K562 (cell line): ENCODE measurements around the gene ACSF3. TPM values are rescaled to one million over a fixed set of nuclear protein-coding genes. Genes with fewer than 3 reads are reported as not detected.
A peak's percentile ranks its signal among the peaks of the same experiment; 100 is the strongest.

Experiments used
- ATAC-seq: fragments of 200-7000 bp; cut with Tn5 transposase; 3 replicates; pipeline ENCODE4 v1.9.1; 2020; ENCODE audit warnings: moderate library complexity
- BruUV-seq: library from RNA; stranded (reverse); fragments of 400-500 nt; replicated peaks from 2 replicates; lab custom pipeline; 2021; lab: Mats Ljungman, UMichigan
- CTCF ChIA-PET: fragments of 300-600 bp; formaldehyde crosslinking; extraction: SDS; loops from one replicate; lab custom pipeline; 2021; ENCODE audit warnings: low intra/inter-chr PET ratio; lab: Yijun Ruan, JAX
- POLR2A ChIA-PET: fragments of 300-600, 350-650 bp; sonication (Branson Sonifier 250); formaldehyde crosslinking; extraction: SDS; loops from one replicate; lab custom pipeline; 2021; ENCODE audit warnings: antibody characterized with exemption, inconsistent platforms; lab: Yijun Ruan, JAX
- DNase-seq, 4 experiments: peaks; one replicate each; pipeline versions ENCODE4 v3.0.0 to v3.0.0-alpha.2; 2011 to 2018; ENCODE audit warnings: low spot score in 3 of 4, mixed read lengths in 3 of 4; ENCODE audit errors: extremely low read depth in 1 of 4
- FAIRE-seq: peaks from 2 replicates; lab custom pipeline; 2011; peaks lifted over from hg19 to GRCh38; lab: Jason Lieb, UNC
- H2AFZ ChIP-seq: 2 replicates; pipeline ENCODE4 v1.6.0; 2011; ENCODE audit warnings: low read depth, low read length, control low read depth, inconsistent platforms
- H3K27ac ChIP-seq: fragments of 200-600 bp; 3 replicates; pipeline ENCODE4 v1.8.0; 2011; ENCODE audit warnings: low read depth, mild to moderate bottlenecking, control low read depth, inconsistent platforms, low read length, moderate library complexity, mixed read lengths; ENCODE audit errors: extremely low read depth
- H3K27me3 ChIP-seq, 2 experiments: fragments of 300-600 bp in 1 of 2; 2 replicates in 1 of 2; 3 replicates in 1 of 2; pipeline versions ENCODE4 v1.6.0 to v1.8.0; 2011; ENCODE audit warnings: inconsistent platforms in 2 of 2, low read length in 2 of 2, mild to moderate bottlenecking in 1 of 2, mixed read lengths in 1 of 2, moderate library complexity in 1 of 2; ENCODE audit not compliant: control insufficient read depth in 2 of 2, insufficient read depth in 2 of 2
- H3K36me3 ChIP-seq: fragments of 300-600 bp; 3 replicates; pipeline ENCODE4 v1.8.0; 2011; ENCODE audit warnings: mild to moderate bottlenecking, low read length, inconsistent platforms; ENCODE audit not compliant: control insufficient read depth, insufficient read depth
- H3K4me1 ChIP-seq, 2 experiments: fragments of 200-600 bp in 1 of 2; replicated peaks in 1 of 2; 2 replicates in 1 of 2; 3 replicates in 1 of 2; pipeline versions ENCODE4 v1.5.1 to v1.8.0; 2011; ENCODE audit warnings: inconsistent platforms in 2 of 2, low read length in 2 of 2, mild to moderate bottlenecking in 1 of 2, mixed read lengths in 1 of 2, moderate library complexity in 1 of 2; ENCODE audit not compliant: control insufficient read depth in 2 of 2, insufficient read depth in 2 of 2
- H3K4me2 ChIP-seq: 2 replicates; pipeline ENCODE4 v1.6.1; 2011; ENCODE audit warnings: low read length, control low read depth, inconsistent platforms, mixed read lengths; ENCODE audit not compliant: insufficient read depth
- H3K4me3 ChIP-seq: fragments of 200-600 bp; sonication (generic), shearing (Covaris generic); 2 replicates; pipeline ENCODE4 v1.5.1; 2016; ENCODE audit warnings: control low read depth, inconsistent platforms
- H3K79me2 ChIP-seq: fragments of 200-600 bp; 3 replicates; pipeline ENCODE4 v1.8.0; 2011; ENCODE audit warnings: low read length, inconsistent platforms; ENCODE audit not compliant: control insufficient read depth, insufficient read depth
- H3K9ac ChIP-seq, 2 experiments: 2 replicates each; pipeline versions ENCODE4 v1.6.0 to v1.6.1; 2011; ENCODE audit warnings: low read depth in 2 of 2, low read length in 2 of 2, control low read depth in 1 of 2, inconsistent platforms in 1 of 2, mild to moderate bottlenecking in 1 of 2, mixed read lengths in 1 of 2; ENCODE audit not compliant: insufficient read depth in 1 of 2
- H3K9me1 ChIP-seq: one replicate; pipeline ENCODE4 v1.6.0; 2011; ENCODE audit warnings: inconsistent platforms, mild to moderate bottlenecking, low read length, moderate library complexity; ENCODE audit not compliant: control insufficient read depth, insufficient read depth
- H3K9me3 ChIP-seq: replicated peaks from 2 replicates; pipeline ENCODE4 v1.5.1; 2011; ENCODE audit warnings: low read depth, low read length, inconsistent platforms; ENCODE audit not compliant: control insufficient read depth, insufficient read depth
- H4K20me1 ChIP-seq: replicated peaks from 2 replicates; pipeline ENCODE4 v1.6.1; 2011; ENCODE audit warnings: low read length, inconsistent platforms, mixed read lengths; ENCODE audit not compliant: control insufficient read depth, insufficient read depth
- BHLHE40 ChIP-seq: IDR thresholded peaks from 2 replicates; pipeline ENCODE4 v1.6.1; 2011; ENCODE audit warnings: low read length, improper control_type of control experiment
- CBX1 ChIP-seq: sonication (generic); IDR thresholded peaks from 2 replicates; pipeline ENCODE4 v1.6.1; 2016; ENCODE audit warnings: antibody characterized with exemption, low read depth, mild to moderate bottlenecking
- MYBL2 ChIP-seq, 2 experiments: fragments of 450-650 bp in 1 of 2; sonication (generic) in 1 of 2; formaldehyde crosslinking in 1 of 2; IDR thresholded peaks; 2 replicates each; pipeline versions ENCODE4 v1.6.1 to v1.8.1; 2017 to 2022; ENCODE audit warnings: borderline replicate concordance in 1 of 2, inconsistent platforms in 1 of 2, low read depth in 1 of 2, mild to moderate bottlenecking in 1 of 2, missing genetic modification reagents in 1 of 2, moderate library complexity in 1 of 2
- RBM14 ChIP-seq: fragments of 200-400 bp; formaldehyde crosslinking; IDR thresholded peaks from 2 replicates; pipeline ENCODE4 v1.6.1; 2018; ENCODE audit warnings: low read depth, mild to moderate bottlenecking, low read length, moderate library complexity, borderline replicate concordance; ENCODE audit not compliant: insufficient read depth
- SAFB ChIP-seq: fragments of 200-400 bp; formaldehyde crosslinking; IDR thresholded peaks from 2 replicates; pipeline ENCODE4 v1.6.1; 2017; ENCODE audit warnings: low read depth, low read length, borderline replicate concordance
- SP1 ChIP-seq: sonication (generic); formaldehyde crosslinking; IDR thresholded peaks from 2 replicates; pipeline ENCODE4 v1.8.1; 2022; ENCODE audit warnings: mild to moderate bottlenecking, missing genetic modification reagents
- ZNF75A ChIP-seq: fragments of 450-650 bp; formaldehyde crosslinking; IDR thresholded peaks from 2 replicates; pipeline ENCODE4 v1.4.0; 2020; ENCODE audit warnings: mild to moderate bottlenecking
- WGBS: fragments of 100-300 bp; shearing (Covaris generic); methylation state at CpG from one replicate; pipeline ENCODE4 v1.1.6; 2016; ENCODE audit warnings: low coverage, mixed read lengths; ENCODE audit not compliant: insufficient coverage; ENCODE audit errors: missing lambda C conversion rate; 5-methylcytosine and 5-hydroxymethylcytosine counted together
- in situ Hi-C: fragments of 300-500 bp; cut with MboI; formaldehyde crosslinking; loops from 4 replicates; pipeline ENCODE4 v1.15.0; 2018; ENCODE audit warnings: inconsistent platforms, mixed read lengths
- intact Hi-C: fragments of 100-400 bp; cut with micrococcal nuclease; formaldehyde crosslinking; loops from 2 replicates; pipeline ENCODE4 v1.14.2; 2022
- polyA plus RNA-seq, 8 experiments: library from polyadenylated mRNA; depleted of rRNA in 4 of 8; stranded (reverse) in 5 of 8; unstranded in 3 of 8; fragments of >200 nt; fragmentation: Nextera tagmentation in 2 of 8; fragmentation: Illumina TruSeq in 1 of 8; extraction: Ambion mirVana in 2 of 8; extraction: Trizol in 1 of 8; gene quantifications; 2 replicates each; pipeline versions ENCODE4 v1.2.1 to v1.2.3, GENCODE V29; 2011 to 2014; ENCODE audit warnings: inconsistent platforms in 1 of 8, missing spikeins in 1 of 8
- total RNA-seq, 7 experiments: library from RNA; depleted of rRNA in 6 of 7; stranded (reverse); fragments of >200 nt in 6 of 7; fragmentation: Illumina TruSeq in 2 of 7; extraction: Trizol in 2 of 7; gene quantifications; 2 replicates each; pipeline versions ENCODE4 v1.2.1 to v1.2.3, GENCODE V29; 2011 to 2021; ENCODE audit warnings: low replicate concordance in 1 of 7
- TF ChIP-seq, protein P1 (sequence below): sonication (generic); formaldehyde crosslinking; IDR thresholded peaks from 2 replicates; pipeline ENCODE4 v1.9.0; 2022; ENCODE audit warnings: mild to moderate bottlenecking, missing genetic modification reagents
- TF ChIP-seq, protein P2 (sequence below): fragments of 250-450 bp; sonication (Bioruptor Pico); IDR thresholded peaks from 2 replicates; pipeline ENCODE4 v1.9.0; 2021; ENCODE audit warnings: mild to moderate bottlenecking, inconsistent platforms
- TF ChIP-seq, protein P3 (sequence below): sonication (generic); formaldehyde crosslinking; IDR thresholded peaks from 2 replicates; pipeline ENCODE4 v1.9.0; 2022; ENCODE audit warnings: mild to moderate bottlenecking, missing genetic modification reagents

ACSF3 gene
- total and polyA plus RNA-seq, 9 of the 15 experiments (the other 6 are each of a cell fraction or from before 2014, with no cell fraction given), result 0.77 to 32.8 (median 14.7) TPM

DNA sequence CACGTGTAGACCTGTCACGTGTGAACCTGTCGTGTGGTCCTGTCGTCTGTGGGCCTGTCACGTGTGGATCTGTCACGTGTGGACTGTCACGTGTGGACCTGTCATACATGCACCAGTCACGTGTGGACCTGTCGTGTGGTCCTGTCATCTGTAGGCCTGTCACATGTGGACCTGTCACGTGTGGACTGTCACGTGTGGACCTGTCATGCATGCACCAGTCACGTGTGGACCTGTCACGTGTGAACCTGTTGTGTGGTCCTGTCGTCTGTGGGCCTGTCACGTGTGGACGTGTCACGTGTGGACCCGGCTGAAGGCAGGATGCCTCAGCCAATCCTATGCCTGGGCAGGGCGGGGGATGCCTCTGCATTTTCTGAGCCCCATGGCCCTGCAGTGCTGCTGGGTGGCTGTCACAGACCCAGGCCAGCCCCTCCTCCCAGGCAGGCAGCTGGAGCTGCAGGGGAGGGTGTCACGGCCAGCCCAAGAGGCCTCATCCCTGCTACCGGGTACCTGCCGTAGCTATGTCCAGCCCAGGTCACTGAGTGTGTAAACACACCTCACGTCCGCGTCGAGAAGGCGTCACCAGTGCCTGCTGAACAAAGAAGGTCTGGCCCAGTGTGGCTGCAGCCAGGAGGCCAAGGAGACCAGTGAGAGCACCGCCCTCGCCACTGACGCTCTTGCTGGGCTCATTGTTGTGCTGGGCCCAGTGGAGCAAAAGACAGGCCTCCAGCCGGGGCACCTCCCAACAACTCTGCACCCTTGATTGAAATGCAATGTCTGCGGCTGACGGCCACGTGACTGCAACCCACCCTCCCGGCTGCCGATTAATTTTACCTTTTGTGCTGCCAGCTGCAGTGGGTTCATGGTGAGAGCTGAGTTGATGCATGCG lies 18.6 kb upstream of the ACSF3 start:
- WGBS, result 50% methylated on average over 26 of the region's 37 CpGs
- ChIA-PET POLR2A (no interaction called here), CTCF (no interaction called here)
- no peak overlapping the region for H3K4me3 ChIP-seq
- H3K4me1 ChIP-seq, result peaks cover 0 to 36% of the 10 kb centered on the region in 2 experiments; a peak in 3 of 5 replicates
- H3K36me3 ChIP-seq, result no peaks in the 10 kb centered on the region
- H4K20me1 ChIP-seq, result no peaks in the 10 kb centered on the region
- no peak overlapping the region for H3K9ac ChIP-seq
- H2AFZ ChIP-seq, result no peak overlapping the region
- TF ChIP-seq BHLHE40 (peak; percentile 33; the same call in 1 of the 2 replicates), ZNF75A (CRISPR knock-in tag) (no peak), CBX1 (no peak), SAFB (peak; percentile 77; the same call in 1 of the 2 replicates), MYBL2 (IDR thresholded peaks at IDR 0.05; ENCODE audit: low read depth) (no peak), MYBL2 (CRISPR knock-in tag; IDR thresholded peaks at IDR 0.05; ENCODE audit: borderline replicate concordance) (0 out of 2 replicates have a peak, but pooled peaks have one; percentile 16), RBM14 (no peak), SP1 (CRISPR knock-in tag) (no peak)
- TF ChIP-seq, protein P1, sequence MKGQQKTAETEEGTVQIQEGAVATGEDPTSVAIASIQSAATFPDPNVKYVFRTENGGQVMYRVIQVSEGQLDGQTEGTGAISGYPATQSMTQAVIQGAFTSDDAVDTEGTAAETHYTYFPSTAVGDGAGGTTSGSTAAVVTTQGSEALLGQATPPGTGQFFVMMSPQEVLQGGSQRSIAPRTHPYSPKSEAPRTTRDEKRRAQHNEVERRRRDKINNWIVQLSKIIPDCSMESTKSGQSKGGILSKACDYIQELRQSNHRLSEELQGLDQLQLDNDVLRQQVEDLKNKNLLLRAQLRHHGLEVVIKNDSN, result peak; percentile 85
- TF ChIP-seq, protein P2, sequence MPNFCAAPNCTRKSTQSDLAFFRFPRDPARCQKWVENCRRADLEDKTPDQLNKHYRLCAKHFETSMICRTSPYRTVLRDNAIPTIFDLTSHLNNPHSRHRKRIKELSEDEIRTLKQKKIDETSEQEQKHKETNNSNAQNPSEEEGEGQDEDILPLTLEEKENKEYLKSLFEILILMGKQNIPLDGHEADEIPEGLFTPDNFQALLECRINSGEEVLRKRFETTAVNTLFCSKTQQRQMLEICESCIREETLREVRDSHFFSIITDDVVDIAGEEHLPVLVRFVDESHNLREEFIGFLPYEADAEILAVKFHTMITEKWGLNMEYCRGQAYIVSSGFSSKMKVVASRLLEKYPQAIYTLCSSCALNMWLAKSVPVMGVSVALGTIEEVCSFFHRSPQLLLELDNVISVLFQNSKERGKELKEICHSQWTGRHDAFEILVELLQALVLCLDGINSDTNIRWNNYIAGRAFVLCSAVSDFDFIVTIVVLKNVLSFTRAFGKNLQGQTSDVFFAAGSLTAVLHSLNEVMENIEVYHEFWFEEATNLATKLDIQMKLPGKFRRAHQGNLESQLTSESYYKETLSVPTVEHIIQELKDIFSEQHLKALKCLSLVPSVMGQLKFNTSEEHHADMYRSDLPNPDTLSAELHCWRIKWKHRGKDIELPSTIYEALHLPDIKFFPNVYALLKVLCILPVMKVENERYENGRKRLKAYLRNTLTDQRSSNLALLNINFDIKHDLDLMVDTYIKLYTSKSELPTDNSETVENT (CRISPR knock-in tag), result 0 out of 2 replicates have a peak, but pooled peaks have one; percentile 47
- TF ChIP-seq, protein P3, sequence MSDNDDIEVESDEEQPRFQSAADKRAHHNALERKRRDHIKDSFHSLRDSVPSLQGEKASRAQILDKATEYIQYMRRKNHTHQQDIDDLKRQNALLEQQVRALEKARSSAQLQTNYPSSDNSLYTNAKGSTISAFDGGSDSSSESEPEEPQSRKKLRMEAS (CRISPR knock-in tag), result peak; percentile 76; the same call in 1 of the 2 replicates
- no TSS peak for BruUV-seq
- no peak for DNase-seq
- ATAC-seq, result no peak
- H3K79me2 ChIP-seq, result no peaks in the 10 kb centered on the region
- in situ Hi-C loops, result no loop called here
- no peak overlapping the region for H3K4me2 ChIP-seq
- H3K27ac ChIP-seq, result no peak overlapping the region; the same call in 2 of the 3 replicates
- no peaks in the 10 kb centered on the region for H3K9me1 ChIP-seq
- intact Hi-C loops, result no loop called here
- H3K9me3 ChIP-seq, result peaks cover 22% of the 10 kb centered on the region
- no peak for FAIRE-seq
- H3K27me3 ChIP-seq, result peaks cover 10 to 44% of the 10 kb centered on the region in 2 experiments; a peak in 3 of 5 replicates
